ENCODE data around the gene SFXN5. TPM values are rescaled to one million over a fixed set of nuclear protein-coding genes. Genes with fewer than 3 reads are reported as not detected.

SFXN5 gene
- total RNA-seq, 1 experiment from 2014 or later = 22.0 TPM

- Histone ChIP-seq H3K9me2 (replicated peaks; ENCODE audit: low read length) (no peaks in the 10 kb centered on the region), H3K9ac (ENCODE audit: low read length) (no peak overlapping the region), H3K4me2 (ENCODE audit: low read length) (no peak overlapping the region), H3K27me3 (ENCODE audit: low read length) (no peaks in the 10 kb centered on the region), H3K79me2 (ENCODE audit: low read length) (no peaks in the 10 kb centered on the region), H3K9me3 (ENCODE audit: low read length) (no peaks in the 10 kb centered on the region), H3K27ac (ENCODE audit: low read length) (no peak overlapping the region), H3K4me1 (ENCODE audit: insufficient read depth, low read length) (peaks cover 11% of the 10 kb centered on the region), H2AFZ (ENCODE audit: low read length) (no peak overlapping the region), H3K36me3 (ENCODE audit: low read depth, low read length) (no peaks in the 10 kb centered on the region), H3F3A (ENCODE audit: low read length, unreplicated experiment) (no peaks in the 10 kb centered on the region), H4K20me1 (ENCODE audit: low read length) (no peaks in the 10 kb centered on the region), H3K4me3 (ENCODE audit: low read length) (no peak overlapping the region)
- ChIA-PET CTCF (no interaction called here), POLR2A (ENCODE audit: unreplicated experiment) (no interaction called here)
- no peak for ATAC-seq
- no TSS peak for BruUV-seq (replicated peaks)
- intact Hi-C loops (cut with micrococcal nuclease) = no loop called here
- TF ChIP-seq CTCF (conservative IDR thresholded peaks at IDR 0.05; ENCODE audit: low read depth, low read length) (no peak), EZH2phosphoT487 (IDR thresholded peaks at IDR 0.05; ENCODE audit: borderline replicate concordance, low read length) (no peak), EZH2 (IDR thresholded peaks at IDR 0.05; ENCODE audit: low read length, unreplicated experiment) (no peak)
- DNase-seq = no peak
Observed at GRCh38 chr2:72995430-72996116, 75.9 kb downstream of the SFXN5 start.

- H3K27ac ChIP-seq (ENCODE audit: low read length) = no peak overlapping the region
- no TSS peak for BruUV-seq (replicated peaks)
- H3K9me2 ChIP-seq (replicated peaks; ENCODE audit: low read length) = no peaks in the 10 kb centered on the region
- H3F3A ChIP-seq (ENCODE audit: low read length, unreplicated experiment) = no peaks in the 10 kb centered on the region
- intact Hi-C loops (cut with micrococcal nuclease) = loop anchor here (5.0 kb wide), 1 partner anchor 182 kb away; no protein-coding TSS in a partner anchor
- no peaks in the 10 kb centered on the region for H4K20me1 ChIP-seq (ENCODE audit: low read length)
- TF ChIP-seq EZH2 (IDR thresholded peaks at IDR 0.05; ENCODE audit: low read length, unreplicated experiment) (no peak), EZH2phosphoT487 (IDR thresholded peaks at IDR 0.05; ENCODE audit: borderline replicate concordance, low read length) (no peak), CTCF (conservative IDR thresholded peaks at IDR 0.05; ENCODE audit: low read depth, low read length) (no peak)
- H2AFZ ChIP-seq (ENCODE audit: low read length) = no peak overlapping the region
- no peak overlapping the region for H3K9ac ChIP-seq (ENCODE audit: low read length)
- H3K27me3 ChIP-seq (ENCODE audit: low read length) = no peaks in the 10 kb centered on the region
- ATAC-seq (no peak), DNase-seq (no peak)
- peaks cover 5% of the 10 kb centered on the region for H3K4me1 ChIP-seq (ENCODE audit: insufficient read depth, low read length)
- H3K4me3 ChIP-seq (ENCODE audit: low read length) = no peak overlapping the region
- no peaks in the 10 kb centered on the region for H3K36me3 ChIP-seq (ENCODE audit: low read depth, low read length)
- ChIA-PET CTCF (no interaction called here), POLR2A (ENCODE audit: unreplicated experiment) (no interaction called here)
- H3K4me2 ChIP-seq (ENCODE audit: low read length) = no peak overlapping the region
- H3K9me3 ChIP-seq (ENCODE audit: low read length) = no peaks in the 10 kb centered on the region
- H3K79me2 ChIP-seq (ENCODE audit: low read length) = no peaks in the 10 kb centered on the region
Observed at GRCh38 chr2:72994991-72995380, 76.5 kb downstream of the SFXN5 start.

- Histone ChIP-seq H3K9me2 (replicated peaks; ENCODE audit: low read length) (no peaks in the 10 kb centered on the region), H3K27me3 (ENCODE audit: low read length) (no peaks in the 10 kb centered on the region), H3K79me2 (ENCODE audit: low read length) (no peaks in the 10 kb centered on the region), H3K4me2 (ENCODE audit: low read length) (no peak overlapping the region), H3K9me3 (ENCODE audit: low read length) (no peaks in the 10 kb centered on the region), H4K20me1 (ENCODE audit: low read length) (no peaks in the 10 kb centered on the region), H3K27ac (ENCODE audit: low read length) (no peak overlapping the region), H2AFZ (ENCODE audit: low read length) (no peak overlapping the region), H3K9ac (ENCODE audit: low read length) (no peak overlapping the region), H3F3A (ENCODE audit: low read length, unreplicated experiment) (no peaks in the 10 kb centered on the region), H3K4me3 (ENCODE audit: low read length) (no peak overlapping the region), H3K36me3 (ENCODE audit: low read depth, low read length) (no peaks in the 10 kb centered on the region), H3K4me1 (ENCODE audit: insufficient read depth, low read length) (no peaks in the 10 kb centered on the region; the same call in 1 of the 2 replicates)
- intact Hi-C loops (cut with micrococcal nuclease) = loop anchor here (5.0 kb wide), 1 partner anchor 183 kb away; no protein-coding TSS in a partner anchor
- ATAC-seq = no peak
- no TSS peak for BruUV-seq (replicated peaks)
- no peak for DNase-seq
- ChIA-PET POLR2A (ENCODE audit: unreplicated experiment) (interaction anchor here (0.6 kb wide), 1 partner anchor 182 kb away, joined by 3 read pairs; no protein-coding TSS in a partner anchor), CTCF (no interaction called here)
- TF ChIP-seq EZH2phosphoT487 (IDR thresholded peaks at IDR 0.05; ENCODE audit: borderline replicate concordance, low read length) (no peak), CTCF (conservative IDR thresholded peaks at IDR 0.05; ENCODE audit: low read depth, low read length) (no peak), EZH2 (IDR thresholded peaks at IDR 0.05; ENCODE audit: low read length, unreplicated experiment) (no peak)
Observed at GRCh38 chr2:72994282-72994990, 77.1 kb downstream of the SFXN5 start.
